ENCODE results near the gene ITFG1.

Gene ITFG1

DNA sequence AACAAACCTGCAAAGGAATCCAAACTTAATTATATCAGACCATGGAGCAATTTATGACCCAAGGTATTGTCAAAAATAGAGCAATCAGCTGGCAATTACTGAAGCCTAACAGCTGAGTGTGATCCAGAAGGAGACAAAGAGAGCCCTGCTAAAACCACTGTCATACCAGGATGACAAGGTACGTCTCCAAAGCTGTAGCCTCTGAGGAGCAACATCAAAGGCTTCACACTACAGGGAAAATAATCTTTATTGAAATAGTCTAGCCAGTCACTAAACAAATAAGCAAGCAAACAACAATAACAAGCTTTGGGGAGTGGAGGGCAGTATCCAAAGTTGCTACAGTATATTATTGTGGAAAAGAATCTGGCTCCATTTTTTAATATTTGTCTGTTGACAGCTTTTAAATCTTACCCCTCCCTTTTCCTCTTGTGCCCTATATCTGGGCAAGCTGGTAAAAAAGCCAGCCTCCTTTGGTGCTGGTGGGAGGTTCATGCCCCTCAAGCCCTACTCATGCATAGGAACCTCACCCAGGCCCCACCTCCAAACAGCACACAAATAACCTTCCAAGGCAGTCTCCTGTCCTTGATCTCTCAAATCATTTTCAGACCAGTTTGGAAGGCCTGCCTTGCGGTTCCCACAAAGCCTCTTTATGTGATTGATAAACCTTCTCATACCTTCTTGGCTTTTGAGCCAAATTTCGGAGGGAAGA is 73.7 kb downstream of the ITFG1 start:
- no peak overlapping the region for H3K4me3 ChIP-seq (ENCODE audit: low read depth, low read length)
- TF ChIP-seq, protein P1, sequence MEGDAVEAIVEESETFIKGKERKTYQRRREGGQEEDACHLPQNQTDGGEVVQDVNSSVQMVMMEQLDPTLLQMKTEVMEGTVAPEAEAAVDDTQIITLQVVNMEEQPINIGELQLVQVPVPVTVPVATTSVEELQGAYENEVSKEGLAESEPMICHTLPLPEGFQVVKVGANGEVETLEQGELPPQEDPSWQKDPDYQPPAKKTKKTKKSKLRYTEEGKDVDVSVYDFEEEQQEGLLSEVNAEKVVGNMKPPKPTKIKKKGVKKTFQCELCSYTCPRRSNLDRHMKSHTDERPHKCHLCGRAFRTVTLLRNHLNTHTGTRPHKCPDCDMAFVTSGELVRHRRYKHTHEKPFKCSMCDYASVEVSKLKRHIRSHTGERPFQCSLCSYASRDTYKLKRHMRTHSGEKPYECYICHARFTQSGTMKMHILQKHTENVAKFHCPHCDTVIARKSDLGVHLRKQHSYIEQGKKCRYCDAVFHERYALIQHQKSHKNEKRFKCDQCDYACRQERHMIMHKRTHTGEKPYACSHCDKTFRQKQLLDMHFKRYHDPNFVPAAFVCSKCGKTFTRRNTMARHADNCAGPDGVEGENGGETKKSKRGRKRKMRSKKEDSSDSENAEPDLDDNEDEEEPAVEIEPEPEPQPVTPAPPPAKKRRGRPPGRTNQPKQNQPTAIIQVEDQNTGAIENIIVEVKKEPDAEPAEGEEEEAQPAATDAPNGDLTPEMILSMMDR (conservative IDR thresholded peaks at IDR 0.05; ENCODE audit: low read depth, low read length), result no peak
- no peak for DNase-seq (ENCODE audit: low read depth)

- TF ChIP-seq, protein P1 (conservative IDR thresholded peaks at IDR 0.05; ENCODE audit: low read depth, low read length), result no peak
- DNase-seq (ENCODE audit: low read depth), result no peak
- H3K4me3 ChIP-seq (ENCODE audit: low read depth, low read length), result no peak overlapping the region
Observed at GRCh38 chr16:47386201-47386718, 74.6 kb downstream of the ITFG1 start.

GRCh38 chr16:47382362-47382761 is 78.5 kb downstream of the ITFG1 start:
- DNase-seq (ENCODE audit: low read depth), result no peak

DNA sequence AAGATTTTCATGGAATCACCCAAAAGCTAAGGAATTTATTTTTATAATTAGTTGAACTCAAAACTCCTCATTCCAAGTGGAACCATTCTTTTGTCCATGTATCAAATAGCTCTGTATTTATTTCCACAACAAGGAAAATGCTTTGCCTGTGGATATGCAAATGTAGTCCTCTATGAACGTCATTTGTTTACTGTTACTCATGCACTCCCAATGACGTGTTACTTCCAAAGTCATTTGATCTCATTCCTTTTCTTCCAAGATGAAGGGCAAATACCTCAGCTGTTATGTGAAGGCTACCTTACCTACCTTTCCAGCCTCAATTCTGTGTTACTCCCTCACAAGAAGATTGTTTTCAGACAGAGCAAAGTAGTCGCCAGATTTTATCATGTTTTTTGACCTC is 83.7 kb downstream of the ITFG1 start:
- no peak overlapping the region for H3K4me3 ChIP-seq (ENCODE audit: low read depth, low read length)
- TF ChIP-seq, protein P1 (conservative IDR thresholded peaks at IDR 0.05; ENCODE audit: low read depth, low read length), result no peak
- peak; percentile 23 for DNase-seq (ENCODE audit: low read depth)

More at GRCh38 chr16:47382362-47382761, 78.5 kb downstream of the ITFG1 start:
- no peak overlapping the region for H3K4me3 ChIP-seq (ENCODE audit: low read depth, low read length)
- TF ChIP-seq, protein P1 (conservative IDR thresholded peaks at IDR 0.05; ENCODE audit: low read depth, low read length), result no peak

GRCh38 chr16:47375423-47375822 is 85.4 kb downstream of the ITFG1 start:
- TF ChIP-seq, protein P1 (conservative IDR thresholded peaks at IDR 0.05; ENCODE audit: low read depth, low read length), result no peak
- H3K4me3 ChIP-seq (ENCODE audit: low read depth, low read length), result no peak overlapping the region
- DNase-seq (ENCODE audit: low read depth), result peak; percentile 26

DNA sequence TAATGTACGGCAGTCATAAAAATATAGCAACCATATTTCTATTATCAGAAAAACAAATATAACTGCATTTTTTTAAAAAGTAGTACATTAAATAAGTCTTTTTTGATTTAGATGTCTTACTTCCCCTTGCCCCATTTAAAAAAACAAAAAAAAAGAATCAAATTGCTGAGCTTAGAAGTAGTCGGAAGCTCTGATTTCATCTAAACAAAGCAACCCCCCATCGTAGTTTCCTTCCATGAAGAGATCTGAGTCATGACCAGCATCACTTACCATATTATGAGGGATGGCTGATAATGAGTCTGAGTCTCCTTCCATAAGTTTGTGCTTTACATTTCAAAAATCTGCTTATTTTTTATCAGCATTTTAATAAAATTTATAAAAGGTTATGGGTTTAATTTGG is 86.2 kb downstream of the ITFG1 start:
- no peak overlapping the region for H3K4me3 ChIP-seq (ENCODE audit: low read depth, low read length)
- TF ChIP-seq, protein P1 (conservative IDR thresholded peaks at IDR 0.05; ENCODE audit: low read depth, low read length), result no peak
- peak; percentile 59 for DNase-seq (ENCODE audit: low read depth)
